ENCODE data around the gene TCAF1.
"Not testable (repeated sequence)": the region's sequence is repeated elsewhere in the genome, so short reads cannot be mapped to it uniquely, and the experiment has no call there.

The TCAF1 gene

DNA sequence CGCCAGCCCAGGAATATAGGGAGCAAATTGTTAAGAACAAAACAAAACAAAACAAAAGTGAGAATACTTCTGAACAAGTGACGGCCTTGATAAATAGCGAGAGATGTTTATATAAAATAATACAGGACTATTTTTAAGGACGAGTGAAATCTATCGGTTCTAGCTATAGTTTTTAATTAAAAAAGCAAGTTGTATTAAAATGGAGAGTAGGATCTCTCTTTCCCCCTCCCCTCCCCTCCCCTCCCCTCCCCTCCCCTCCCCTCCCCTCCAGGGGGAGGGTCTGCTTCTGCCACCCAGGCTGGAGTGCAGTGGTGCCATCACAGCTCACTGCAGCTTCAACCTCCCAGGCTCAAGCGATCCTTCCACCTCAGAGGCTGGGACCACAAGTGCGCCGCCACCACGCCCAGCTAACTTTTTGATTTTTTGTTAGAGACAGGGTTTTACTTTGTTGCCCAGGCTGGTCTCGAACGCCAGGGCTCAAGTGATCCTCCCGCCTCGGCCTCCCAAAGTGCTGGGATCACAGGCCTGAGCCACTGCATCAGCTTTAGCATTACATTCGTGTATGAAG lies 440 bp upstream of the TCAF1 start:
- DNase-seq (ENCODE audit: low spot score): no peak

GRCh38 chr7:143901332-143901667 lies 676 bp downstream of the TCAF1 start:
- DNase-seq (ENCODE audit: low spot score): no peak

- no peak for DNase-seq (ENCODE audit: low spot score)
These were observed 1.7 kb downstream of the TCAF1 start for GRCh38 chr7:143900230-143900766.

DNA sequence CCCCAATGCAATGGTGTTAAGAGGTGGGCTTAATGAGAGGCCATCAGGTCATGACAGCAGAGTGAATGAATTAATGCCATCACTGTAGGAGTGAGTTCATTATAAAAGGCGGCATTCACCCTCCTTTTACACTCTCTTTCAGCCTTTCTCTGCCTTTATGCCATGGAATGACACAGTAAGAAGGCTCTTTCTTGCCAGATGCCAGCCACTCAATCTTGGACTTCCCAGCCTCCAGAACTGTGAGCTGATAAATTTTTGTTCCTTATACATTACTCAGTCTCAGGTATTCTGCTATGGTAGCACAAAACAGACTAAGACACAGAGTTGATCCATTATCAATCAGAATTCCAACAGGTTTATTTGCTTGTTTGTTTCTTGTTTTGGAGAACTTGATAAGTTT lies 3.2 kb downstream of the TCAF1 start:
- no peak for DNase-seq (ENCODE audit: low spot score)

GRCh38 chr7:143896667-143897066 lies 5.3 kb downstream of the TCAF1 start:
- no peak for DNase-seq (ENCODE audit: low spot score)

DNA sequence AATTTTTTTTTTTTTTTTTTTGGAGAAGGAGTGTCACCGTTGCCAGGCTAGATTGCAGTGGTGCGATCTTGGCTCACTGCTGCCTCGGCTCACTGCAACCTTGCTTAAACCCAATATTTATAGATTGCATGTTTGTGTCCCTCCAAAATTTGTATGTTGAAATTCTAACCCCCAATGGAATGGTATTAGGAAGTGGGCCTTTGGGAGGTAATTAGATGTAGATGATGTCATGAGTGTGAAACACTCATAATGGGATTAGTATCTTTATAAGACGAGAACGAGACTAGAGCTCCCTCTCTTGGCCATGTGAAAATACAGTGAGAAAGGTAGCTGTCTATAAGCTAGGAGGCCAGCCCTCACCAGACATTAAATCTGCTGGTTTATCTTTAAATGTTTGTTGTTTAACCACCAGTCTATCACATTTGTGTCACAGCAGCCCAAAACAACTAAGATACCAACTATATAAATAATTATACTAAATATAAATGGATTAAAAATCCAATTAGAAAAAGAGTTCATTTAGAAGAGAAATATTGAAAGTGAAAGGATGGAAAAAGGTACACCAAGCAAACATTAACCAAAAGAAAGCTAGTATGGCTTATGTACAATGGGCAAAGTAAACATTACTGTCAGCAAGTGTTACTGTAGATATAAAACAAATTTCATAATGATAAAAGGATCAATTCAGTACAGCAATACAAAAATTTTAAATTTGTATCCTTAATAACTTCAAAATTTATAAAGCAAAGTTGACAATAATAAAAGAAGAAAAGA lies 9.3 kb downstream of the TCAF1 start:
- peak; percentile 86 for DNase-seq (ENCODE audit: low spot score)

DNA sequence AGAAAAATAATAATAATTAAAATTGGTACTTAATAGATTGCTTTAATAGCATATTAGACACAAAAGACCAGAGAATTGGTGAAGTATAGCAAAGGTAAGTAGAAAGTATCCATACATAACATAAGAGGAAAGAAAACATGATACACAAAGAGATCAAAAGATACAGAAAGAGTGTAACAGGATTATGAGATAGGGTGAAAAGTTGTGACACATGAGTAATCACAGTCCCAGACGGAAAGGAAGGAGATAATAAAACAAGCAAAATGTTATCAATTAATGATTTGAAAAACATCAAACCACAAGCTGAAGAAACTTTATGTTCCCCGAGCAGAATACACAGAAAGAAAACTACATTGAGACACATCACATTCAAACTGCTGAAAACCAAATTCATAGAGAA lies 10.5 kb downstream of the TCAF1 start:
- no peak for DNase-seq (ENCODE audit: low spot score)

DNA sequence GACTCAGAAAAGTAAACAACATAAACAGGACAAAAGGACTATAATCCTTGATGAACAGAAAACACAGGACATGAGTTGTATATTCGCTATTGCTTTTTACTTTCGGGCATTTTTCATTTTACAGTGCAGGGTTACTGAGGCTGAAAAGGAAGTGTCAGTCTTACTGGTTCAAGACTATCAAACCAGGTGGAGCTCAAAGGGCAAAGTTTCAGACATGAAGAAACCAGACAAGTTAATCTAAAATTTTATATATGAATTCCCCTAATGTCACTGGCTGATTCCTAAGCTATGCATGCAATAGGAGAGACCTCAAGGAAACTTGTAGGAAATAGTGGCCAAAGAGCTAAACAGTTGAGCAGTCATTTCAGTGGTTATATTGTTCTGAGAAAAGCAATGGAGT lies 11.4 kb downstream of the TCAF1 start:
- no peak for DNase-seq (ENCODE audit: low spot score)

GRCh38 chr7:143889068-143889467 lies 12.9 kb downstream of the TCAF1 start:
- no peak for DNase-seq (ENCODE audit: low spot score)

DNA sequence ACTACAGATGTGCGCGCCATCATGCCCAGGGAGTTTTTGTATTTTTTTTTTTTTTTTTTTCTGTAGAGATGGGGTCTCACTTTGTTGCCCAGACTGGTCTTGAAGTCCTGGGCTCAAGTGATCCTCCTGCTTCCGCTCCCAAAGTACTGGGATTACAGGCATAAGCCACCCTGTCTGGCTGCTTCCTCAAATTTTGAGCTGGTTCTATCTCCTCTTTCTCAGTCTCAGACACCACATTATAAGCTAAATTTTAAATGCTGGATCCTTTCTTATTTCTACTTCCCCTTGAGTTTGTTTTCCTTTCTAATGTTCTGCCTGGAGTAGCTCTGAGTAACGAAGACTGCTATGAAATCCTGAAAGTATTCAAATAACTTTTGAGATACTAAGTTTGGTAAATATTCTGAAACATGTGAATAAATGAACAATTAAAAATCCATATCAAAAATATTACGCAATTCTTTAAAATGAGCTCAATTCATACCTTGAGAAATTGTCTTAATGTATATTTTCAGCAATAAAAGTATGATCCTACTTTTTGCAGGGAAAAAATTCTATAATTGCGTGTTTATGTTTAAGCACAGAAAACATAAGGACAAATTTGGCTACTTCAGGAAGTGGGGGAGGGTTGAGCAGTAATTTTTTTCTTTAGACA lies 15.0 kb downstream of the TCAF1 start:
- no peak for DNase-seq (ENCODE audit: low spot score)

DNA sequence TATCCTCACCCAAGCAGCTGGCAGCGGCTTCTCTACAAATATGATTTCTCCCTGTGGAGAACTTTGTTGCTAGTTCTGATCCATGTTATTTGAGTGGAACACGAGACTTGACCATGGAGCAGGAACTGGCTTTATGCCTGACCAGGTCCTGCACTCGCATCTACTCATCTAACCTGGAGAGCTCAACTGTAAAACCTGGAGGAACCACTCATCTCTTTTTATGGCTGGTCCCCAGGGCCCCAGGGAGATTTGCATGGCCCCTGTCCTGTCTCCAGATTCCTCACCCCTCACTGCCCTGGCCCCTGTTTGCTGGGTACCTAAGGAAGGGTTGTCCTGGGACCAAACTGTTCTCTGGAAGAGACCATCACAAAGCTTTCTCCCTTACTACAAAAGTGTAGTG lies 16.0 kb downstream of the TCAF1 start:
- DNase-seq (ENCODE audit: low spot score): no peak

DNA sequence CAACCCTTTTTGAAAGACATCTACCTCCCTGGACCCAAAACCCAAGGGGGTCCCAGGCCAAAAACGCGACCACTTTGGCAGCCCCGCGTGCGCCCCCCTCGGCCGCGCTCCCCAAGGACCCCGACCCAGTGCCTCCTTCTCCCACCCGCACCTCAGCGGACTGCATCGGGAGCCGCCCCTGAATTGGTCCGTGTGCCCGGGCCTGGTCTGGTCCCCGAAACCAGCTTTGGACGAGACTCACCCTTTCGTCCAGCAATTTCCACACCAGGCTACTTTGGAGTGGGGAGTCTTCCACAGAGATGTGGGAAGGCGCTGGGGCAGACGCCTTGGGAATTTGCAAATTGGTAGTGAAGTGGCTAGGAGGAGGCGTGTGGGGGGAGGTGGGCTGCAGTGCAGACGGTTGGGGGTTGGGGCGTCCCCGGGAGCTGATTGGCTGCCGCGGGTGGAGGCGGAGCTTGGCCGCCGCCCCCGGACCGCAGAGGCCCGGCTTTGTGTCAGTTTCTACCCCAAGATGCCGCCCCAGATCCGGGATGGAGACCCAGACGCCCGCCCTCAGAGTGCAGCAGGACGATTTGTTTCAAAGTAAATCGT lies 16.9 kb downstream of the TCAF1 start:
- peak; percentile 26 for DNase-seq (ENCODE audit: low spot score)

DNA sequence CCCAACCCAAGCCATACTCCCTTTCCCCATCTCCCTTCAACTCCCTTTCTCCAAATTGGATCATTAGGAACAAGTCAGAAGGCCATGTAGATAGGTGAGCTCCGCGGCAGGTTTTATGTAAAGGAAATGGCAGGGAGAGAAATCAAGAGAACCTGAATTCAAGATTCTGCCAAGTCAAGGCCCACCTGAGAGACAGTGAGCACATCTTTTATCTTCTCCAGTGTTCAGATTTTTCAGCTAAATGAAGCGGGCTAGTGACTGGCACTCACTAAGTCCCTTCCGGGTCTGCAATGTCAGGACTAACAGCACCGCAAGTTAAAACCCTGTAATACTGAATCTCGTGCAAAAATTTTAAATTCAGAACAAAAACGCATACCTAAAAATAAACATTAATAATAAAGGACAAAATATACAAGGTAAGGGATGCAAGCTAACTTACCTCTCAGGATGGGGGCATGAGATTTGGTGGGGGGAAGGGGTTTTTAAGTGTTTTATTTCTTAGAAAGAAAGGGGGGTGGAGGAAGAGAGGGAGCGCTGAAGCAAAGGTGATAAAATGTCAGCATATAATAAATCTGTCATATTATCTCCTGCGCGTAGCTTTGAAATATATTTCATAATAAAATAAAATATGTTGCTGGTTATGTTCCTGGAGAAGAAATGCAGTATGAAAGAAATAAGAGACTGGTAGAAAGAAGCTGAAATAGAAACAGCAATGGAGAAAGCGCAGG lies 17.6 kb downstream of the TCAF1 start:
- DNase-seq (ENCODE audit: low spot score): no peak

DNA sequence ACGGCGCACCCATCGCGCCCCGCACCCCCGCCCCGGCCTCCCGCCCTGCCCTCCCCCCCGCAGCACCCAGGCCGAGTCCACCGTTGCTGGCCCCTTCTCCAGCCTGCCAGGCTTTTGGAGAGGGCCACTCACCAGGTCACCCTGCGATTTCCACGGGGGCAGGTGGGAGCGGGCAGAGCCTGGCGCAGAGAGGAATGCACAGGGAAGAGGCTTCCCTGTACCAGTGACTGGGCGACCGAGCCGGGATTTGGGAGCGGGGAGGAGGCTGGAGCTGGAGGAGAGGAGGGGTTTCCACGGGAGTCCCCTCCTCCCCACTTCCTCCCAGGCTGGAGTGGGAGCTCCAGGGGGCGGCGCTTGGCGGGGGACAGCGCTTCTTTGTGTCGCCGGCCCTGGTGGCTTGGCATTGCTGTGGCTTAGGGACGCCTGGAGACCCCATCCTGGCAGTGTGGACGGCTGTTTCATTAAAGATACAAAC lies 19.3 kb downstream of the TCAF1 start:
- no peak for DNase-seq (ENCODE audit: low spot score)

GRCh38 chr7:143882020-143882603 lies 19.9 kb downstream of the TCAF1 start:
- DNase-seq (ENCODE audit: low spot score): no peak

DNA sequence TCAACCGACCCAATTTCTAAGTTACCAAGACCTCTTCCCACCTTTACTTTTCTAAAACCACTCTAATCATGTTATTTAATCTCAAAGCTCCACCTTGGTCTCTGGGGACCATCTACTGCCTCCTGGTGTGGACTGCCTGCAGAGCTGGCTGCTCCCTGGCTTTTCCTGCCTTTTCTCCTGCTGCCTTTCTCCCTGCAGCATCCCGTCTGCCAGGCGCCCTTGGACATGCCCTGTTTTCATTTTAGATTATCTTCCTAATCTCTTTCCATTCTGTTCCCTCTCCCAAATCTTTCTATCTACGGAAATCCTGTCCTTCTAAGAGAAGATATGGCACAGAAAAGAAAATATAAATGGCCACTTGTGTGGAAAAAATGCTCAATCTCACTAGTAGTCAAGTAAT lies 23.1 kb downstream of the TCAF1 start:
- no peak for DNase-seq (ENCODE audit: low spot score)

DNA sequence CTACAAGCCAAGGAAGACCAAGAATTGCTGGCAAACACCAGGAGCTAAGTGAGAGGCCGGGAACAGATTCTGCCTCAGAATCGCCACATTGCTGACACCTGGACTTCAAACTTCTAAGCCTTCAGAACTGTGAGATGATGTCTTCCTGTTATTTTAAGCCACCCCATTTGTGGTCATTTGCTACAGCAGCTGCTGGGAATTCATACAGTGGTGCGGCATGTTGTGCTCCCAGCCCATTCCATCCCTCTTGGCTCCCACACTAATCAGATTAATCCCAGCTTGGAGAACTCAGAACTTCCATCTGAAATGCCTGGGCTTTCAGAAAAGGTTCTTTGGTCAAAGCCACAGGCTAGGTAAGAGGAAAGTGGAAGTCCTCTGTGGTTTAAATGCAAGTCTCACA lies 24.9 kb downstream of the TCAF1 start:
- no peak for DNase-seq (ENCODE audit: low spot score)

- no peak for DNase-seq (ENCODE audit: low spot score)
These were observed 25.8 kb downstream of the TCAF1 start for GRCh38 chr7:143876218-143876617.

DNA sequence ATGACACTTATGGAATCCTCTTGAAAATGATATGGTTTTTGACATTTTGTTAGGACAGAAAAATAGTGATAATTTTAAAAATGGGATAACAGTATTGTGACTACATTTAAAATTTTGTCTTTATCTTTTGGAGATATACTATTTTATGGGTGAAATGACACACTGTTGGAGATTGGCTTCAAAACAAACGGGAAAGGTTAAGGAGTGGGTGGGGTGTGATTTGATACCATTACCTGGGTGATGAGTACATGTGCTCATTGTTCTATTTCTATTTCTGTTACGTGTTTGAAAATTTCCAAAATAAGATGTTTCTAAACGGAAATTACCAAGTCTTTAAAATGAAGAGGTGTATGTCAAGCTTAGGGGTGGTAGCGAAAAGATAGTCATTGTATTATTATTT lies 28.7 kb downstream of the TCAF1 start:
- not testable (repeated sequence) for DNase-seq (ENCODE audit: low spot score)

GRCh38 chr7:143871534-143871933 lies 30.4 kb downstream of the TCAF1 start:
- not testable (repeated sequence) for DNase-seq (ENCODE audit: low spot score)

- DNase-seq (ENCODE audit: low spot score): not testable (repeated sequence)
These were observed 44.0 kb downstream of the TCAF1 start for GRCh38 chr7:143857994-143858393.

GRCh38 chr7:143855443-143855842 lies 46.5 kb downstream of the TCAF1 start:
- DNase-seq (ENCODE audit: low spot score): not testable (repeated sequence)

All from NAMALWA (cell line).